Stimulated activated CD8-positive, alpha-beta memory T cell treated with anti-CD3 and anti-CD28 coated beads, Interleukin-15, amount 100 ng/mL, for 24 hours (primary cell): ENCODE results near the gene ZSWIM6.

Source experiments
- DNase-seq: peaks from one replicate; pipeline ENCODE4 v3.0.0-alpha.2; 2020; ENCODE audit warnings: low read depth

The ZSWIM6 gene

DNA sequence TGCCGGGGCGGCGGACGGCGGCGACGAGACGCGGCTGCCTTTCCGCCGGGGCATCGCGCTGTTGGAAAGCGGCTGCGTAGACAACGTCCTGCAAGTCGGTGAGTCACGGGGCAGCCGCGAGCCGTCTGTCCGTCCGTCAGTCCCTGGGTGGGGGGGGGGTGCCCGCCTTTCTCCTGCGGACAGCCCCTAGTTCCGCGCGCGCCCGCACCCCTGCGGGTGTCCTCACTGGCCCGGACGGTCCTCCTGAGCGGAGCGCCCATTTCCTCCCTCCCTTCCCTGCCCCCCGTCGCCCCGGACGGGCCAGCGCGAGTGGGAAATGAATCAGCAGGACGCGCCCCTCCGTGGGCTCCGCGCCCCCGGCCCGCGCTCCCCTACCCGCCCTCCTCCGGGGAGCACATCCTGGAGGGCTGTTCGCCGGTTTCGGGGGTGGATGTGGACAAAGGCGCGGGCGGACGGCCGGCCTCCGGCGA, 828 bp downstream of the ZSWIM6 start:
- no peak for DNase-seq

DNA sequence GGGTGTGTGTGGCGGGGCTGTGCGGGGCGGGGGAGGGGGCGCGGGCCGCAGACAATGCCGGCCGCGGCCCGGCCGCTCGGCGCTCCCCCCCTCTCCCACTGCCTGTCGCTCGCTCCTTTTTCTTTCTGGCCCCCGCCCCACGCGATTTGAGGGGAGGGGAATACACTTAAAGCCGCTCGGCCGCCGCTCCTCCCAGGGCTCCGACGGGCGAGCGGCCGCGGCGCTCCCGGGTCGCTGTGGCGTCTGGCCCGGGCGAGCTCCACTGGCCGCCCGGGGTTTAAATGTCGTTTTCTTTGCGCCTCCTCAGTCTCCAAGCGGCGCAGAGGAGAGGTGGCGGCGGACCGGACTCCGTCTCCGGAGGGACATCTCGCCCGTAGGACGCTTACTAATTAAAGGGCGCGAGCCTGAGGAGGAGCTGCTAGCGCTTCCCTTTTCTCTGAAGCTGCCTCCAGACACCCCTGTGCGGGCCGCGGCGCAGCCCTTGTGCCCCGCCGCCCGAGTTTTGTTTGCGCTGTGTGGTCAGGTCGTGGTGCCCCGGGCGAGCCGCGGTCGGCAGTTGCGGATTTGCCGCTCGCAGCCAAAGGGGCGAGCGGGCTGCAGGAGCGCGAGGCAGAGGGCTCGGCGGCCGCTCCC, 1.4 kb downstream of the ZSWIM6 start:
- DNase-seq, result no peak

DNA sequence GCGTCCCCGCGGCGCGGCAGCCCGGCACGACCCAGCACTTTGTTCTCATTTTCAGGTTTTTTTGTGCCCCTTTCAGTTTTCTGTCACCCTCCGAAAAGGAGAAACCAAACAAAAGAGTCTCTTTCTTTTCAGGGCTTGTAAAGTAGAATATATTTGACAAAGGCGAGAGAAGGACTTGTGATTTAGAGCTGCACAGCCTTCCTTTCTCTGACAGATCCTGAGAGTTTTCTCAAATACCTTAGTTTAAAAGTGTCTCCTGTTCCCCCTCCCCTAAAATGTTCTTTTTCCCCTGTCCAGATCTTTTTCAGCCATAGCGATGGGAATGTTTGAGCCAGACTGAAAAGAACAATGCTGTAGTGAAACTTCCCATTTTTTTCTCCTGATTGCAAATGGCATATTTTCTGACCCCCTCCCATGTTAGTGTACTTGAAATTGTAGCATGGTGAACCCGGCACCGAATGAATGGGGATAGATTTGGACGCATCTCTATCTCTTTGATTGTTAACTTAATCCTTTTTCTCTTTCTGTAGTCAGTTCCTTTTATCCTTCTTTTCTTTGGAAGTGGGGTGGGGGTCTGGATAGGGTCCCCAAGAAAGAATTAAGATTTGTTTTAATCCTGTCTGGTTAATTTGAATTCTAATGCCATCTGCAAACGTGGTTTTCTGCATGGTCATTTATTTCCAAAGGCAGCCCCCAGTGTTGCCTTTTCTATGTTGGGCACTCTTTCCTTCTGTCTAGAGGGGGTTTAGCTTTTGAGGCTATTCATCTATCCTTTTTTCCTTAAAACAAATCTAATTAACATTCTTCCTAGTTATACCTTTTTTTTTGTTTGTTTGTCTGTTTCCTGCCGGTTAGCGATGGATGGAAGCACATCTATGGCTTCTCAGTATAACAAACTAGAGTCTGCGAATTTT, 2.2 kb downstream of the ZSWIM6 start:
- DNase-seq, result no peak

DNA sequence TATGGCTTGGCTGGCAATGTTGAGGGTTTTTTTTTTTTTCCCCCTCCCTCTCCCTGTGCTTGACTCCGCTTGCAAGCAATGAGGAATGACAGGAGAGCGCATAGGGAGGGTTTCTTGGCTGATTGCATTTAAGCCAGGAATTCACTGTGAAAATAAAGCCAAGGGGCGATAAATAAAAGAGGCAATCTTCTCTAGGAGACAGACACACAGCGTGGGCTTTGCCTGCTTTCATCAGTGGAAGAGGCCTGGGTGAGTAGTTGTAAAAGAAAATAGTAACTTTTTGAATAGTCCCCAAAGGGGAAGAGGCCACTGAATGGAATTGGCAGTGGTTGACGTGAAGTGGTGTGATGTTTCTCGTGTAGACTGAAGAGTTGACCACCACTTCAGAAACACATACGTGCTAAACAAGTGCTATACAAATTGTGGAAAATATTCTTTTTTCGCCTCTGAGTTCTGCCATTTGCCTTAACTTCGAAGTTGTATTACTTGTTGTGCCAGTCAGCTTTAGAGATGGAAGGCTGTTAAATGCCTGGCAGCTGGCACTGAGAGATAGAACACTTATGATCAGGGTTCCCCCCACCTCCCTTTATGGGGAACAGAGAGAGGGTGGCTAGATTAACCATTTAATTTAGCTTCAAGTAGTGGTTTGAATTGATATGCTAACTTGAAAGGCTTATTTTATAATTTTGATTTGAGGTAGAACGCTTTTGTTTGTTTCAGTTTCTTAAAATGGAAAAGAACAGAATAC, 3.0 kb downstream of the ZSWIM6 start:
- no peak for DNase-seq

DNA sequence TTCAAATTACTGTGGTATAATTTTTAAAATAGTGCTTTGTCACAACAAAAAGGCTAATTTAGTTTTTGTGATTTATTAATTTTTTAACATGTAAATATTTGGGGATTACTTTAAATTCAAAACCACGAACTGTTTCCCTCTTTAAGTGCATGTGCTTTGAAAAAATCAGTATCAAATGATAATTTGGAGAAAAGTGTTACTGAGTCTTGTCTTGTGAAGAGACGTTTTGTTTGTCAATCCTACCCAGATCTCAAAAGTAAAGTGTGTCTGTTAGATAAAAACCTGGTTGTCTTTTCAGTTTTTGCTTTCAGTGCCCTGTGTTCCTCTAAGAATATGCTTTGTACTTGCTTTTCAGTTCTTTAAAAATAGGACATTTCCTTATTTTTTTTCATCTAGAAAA, 7.7 kb downstream of the ZSWIM6 start:
- DNase-seq, result no peak

DNA sequence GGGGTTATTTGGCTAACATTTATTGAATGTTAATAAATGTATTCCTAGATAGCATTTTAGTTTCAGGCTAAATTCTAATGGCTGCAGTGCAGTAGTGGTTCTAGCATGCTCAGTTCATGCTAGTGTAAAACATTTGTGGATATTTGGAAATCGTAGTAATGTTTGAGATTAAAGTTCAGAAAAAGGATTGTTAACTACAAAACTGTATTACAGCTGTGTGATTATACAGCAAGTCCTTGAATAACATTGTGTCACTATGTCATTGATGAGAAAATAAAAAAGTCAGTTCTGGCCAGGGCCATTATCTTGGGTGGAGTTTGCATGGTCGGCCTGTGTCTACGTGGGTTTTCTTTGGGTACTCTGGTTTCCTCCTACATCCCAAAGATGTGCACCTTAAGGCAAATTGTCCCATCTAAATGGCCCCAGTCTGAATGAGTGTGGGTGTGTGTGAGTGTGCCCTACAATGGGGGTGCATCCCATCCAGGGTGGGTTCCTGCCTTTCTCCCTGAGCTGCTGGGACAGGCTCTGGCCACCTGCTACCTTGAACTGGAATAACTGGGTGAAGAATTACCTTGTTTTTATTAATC, 8.8 kb downstream of the ZSWIM6 start:
- DNase-seq, result no peak

DNA sequence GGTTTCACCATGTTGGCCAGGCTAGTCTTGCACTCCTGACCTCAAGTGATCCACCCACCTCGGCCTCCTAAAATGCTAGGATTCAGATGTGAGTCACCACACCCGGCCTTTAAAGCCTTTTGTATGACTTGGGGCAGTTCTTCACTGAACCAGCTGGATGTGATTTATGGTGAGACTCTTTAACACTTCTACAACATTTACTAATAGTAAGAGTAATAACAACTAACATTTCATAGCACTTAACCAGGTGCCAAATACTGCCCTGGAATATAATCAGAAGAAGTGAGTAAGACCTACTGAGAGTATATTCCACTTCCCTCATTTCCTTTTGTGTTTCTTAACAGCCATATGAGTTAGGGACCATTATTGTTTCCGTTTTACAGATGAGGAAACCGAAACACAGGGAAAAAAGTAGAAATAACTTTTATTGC, 10.0 kb downstream of the ZSWIM6 start:
- no peak for DNase-seq

DNA sequence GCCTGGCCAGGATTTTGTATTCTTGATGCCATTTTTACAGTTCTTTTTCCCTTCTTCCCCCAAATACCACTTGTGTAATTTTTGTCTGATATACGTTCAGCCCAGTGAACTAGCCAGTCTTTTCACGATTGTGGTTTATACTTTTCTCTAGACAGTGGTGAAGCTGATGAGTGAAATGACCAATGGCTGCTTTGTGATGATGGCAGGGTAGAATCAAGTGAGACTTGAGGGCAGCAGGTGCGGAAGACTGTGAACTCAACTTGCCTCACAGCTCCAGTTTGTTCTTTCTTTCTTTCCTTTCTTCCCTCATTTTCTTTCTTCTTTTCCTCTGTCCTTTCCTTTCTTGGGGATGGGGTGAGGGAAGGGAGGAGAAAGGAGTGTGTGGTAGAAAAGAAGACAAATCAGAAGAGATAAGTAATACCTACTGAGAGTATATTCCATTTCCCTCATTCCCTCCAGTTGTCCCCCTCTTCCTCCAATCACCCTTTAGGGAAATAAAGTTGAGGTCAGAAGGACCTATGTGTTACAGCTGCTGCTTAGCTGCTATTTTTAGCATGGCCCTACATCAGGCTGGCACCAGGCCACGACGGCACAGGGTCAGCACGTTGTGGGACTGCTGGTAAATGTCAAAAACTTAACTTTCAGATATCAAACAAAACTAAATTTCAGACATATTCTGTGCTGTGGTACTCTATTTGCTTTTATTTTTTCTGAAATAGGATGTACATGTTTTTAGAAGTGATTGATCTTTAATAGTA, 12.3 kb downstream of the ZSWIM6 start:
- DNase-seq, result no peak

DNA sequence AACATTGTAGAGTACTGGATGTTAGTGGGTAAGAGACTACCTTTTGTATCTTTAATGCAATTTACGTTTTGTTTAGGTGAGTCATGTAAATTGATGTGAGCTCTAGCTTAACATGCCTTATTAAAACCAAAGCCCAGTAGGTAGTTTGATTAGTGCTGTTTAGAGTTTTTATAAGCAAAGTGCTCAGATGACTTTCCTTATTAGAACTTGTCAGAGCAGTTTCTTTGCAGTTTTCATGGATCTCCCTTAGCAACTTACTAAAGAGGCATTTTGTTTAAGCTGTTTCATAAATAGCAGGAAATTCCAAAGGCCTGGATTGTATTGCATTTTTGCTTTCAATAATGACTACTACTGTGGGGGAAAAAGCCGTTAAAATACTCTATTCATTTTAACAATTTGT, 14.5 kb downstream of the ZSWIM6 start:
- no peak for DNase-seq

DNA sequence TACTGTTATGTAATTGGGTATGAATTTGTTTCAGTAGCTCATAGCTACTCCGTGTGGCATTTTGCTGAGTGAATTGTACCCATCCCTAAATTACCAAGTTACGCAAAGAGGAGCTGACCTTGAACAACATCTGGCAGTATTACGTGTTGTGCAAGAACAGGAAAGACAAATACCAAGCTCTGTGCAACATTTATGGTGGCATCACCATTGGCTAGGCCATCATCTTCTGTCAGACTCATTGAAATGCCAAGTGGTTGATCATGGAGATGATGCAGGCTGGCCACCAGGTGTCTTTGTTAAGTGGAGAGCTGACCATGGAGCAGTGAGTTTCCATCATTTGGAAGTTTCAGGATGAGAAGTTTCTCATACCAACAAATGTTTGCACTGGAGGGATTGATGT, 15.0 kb downstream of the ZSWIM6 start:
- DNase-seq, result no peak

DNA sequence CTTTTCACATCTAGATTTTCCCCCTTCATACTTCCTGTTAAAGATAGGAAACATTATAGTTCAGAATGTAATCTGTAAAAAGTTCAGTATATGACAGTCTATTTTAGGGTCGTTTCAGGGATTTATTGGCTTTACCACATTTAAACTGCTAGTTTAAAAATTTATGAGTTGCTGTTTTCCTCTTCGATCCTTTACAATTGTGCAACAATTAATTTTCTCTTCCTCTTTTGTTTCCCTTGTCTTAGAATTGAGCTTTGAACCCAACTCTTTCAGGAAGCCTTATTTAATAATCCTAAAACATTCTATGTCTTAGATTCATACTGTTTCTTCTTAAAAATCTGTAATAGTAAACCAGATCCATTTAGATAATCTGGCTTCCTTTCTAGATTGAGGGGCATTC, 16.4 kb downstream of the ZSWIM6 start:
- no peak for DNase-seq

DNA sequence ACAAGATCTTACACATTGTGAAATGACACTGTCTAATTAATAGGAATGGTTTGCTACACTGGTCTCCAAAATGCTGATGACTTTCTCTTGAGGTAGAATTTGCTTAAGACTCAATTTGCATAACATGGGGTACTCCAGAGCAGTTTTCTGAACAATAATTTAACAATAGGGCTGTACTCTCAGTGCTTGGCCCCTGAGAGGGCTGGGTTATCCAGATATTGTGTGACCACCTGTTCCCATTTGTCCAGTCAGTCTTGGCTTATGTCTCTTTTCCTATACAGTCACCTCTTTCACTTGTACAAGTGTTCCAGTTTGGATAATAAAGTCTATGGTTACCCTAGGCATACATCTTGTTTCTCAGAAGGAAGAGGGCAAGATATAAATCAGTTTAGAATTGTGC, 17.9 kb downstream of the ZSWIM6 start:
- DNase-seq, result no peak

DNA sequence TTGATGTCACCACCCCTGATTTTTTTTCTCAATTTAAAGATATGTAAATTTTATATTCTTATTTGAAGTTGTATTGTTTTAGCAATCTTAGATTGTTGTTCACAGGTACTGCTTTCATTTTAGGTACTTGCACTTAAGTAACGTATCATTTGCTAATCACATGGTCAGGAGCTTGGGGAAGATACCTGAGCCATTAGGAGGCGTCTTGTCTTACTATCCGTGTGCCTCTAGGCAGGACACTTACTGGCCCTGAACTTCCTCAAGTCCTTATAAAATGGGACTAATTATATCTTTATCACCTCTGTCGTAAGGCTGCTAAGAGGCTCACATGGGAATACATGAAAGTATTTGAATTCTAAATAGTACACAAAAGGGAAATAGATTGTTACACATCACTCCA, 18.5 kb downstream of the ZSWIM6 start:
- no peak for DNase-seq

DNA sequence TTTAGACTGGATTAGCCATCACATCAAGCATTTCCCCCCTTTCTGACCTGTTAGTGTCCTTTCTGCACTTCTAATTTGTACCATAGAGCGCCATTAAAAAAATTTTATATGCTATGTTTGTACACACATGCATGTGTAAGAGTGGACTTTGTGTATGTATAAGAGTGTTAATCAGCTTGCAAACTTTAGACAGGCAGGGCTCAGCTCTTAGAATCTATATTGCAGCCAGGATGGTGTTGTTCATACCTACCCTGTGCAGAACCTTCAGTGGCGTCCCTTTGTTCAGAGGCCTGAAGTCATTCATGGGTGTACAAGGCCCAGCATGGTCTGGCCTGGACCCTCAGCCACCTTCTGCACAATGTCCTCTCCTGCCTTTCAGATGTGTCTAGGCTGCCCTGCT, 19.7 kb downstream of the ZSWIM6 start:
- DNase-seq, result no peak

DNA sequence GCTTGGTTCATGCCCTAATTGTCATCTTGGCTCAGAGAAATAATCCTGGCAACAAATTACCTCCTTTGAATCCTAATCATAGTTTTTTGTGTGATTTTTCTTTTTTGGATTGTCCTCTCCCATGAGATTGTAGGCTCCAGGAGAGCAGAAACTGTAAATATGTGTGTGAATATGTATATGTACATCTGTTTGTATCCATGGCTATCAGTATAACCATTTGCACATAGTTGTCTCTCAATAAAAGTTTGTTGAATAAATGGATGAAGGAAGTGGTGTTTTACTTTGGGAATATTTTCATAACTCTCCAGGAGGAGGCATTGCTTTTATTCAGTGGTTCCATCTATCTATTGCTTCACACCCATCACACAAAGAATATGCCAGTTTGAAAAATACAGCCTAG, 20.1 kb downstream of the ZSWIM6 start:
- DNase-seq, result no peak

DNA sequence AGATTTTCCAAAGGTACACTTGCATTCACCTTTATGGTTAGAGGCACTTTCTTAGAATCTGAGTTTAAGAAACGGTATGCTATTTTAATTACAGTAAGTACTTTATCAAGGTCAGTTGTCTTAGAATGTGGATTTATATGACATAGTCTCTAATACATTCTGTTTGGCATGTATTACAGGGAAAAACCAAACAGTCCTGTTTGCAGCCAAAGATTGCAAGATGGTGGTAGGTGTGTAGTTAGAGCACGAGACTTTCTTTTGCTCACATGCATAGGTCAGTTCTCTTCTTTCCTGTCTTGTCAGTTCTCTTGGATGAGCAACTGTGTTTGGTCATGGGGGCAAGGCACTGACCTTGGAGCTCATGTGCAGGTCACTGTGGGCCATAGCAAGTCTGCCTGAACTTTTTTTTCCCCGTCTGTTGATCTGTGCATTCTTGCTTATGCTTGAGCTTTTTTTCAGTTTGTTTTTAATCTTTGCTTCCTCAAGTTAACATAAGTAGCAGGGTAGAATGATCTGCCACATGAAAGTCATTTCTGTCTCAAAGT, 20.6 kb downstream of the ZSWIM6 start:
- no peak for DNase-seq

DNA sequence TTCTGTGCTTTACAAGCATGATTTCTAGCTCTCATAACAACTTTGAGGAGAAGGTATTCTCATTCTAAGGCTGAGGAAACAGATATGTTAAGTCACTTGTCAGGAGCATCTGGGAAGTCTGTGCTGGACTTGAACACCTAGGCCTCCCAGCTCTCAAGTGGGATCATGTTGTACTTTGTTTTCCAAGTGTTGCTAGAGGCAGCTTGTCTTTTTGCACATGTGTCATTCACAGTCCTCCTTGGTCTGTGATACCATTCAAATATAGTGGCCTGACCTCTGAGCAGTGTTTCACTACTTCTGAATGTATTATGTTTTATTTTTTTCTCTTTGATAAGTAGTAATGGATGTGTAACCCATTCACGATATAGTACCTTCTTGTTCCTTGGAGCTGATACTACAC, 21.2 kb downstream of the ZSWIM6 start:
- DNase-seq, result no peak

DNA sequence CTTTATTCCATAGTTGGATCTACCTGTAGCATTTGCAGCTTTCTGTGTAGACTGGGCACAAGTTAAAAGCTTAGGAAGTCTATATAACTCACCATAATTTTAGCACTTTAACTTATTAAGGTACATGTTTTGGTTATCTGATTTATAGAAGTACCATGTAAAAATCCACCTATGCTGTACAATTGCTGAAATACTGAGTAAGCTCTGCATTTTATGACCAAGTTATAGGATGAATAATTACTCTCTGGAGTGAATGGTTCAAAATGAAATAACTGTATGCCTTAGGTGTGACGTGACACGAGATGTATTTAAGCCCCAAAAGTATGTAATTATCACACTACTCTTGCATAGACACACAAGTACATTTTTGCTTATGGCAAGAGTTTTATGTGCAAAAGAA, 22.1 kb downstream of the ZSWIM6 start:
- no peak for DNase-seq

DNA sequence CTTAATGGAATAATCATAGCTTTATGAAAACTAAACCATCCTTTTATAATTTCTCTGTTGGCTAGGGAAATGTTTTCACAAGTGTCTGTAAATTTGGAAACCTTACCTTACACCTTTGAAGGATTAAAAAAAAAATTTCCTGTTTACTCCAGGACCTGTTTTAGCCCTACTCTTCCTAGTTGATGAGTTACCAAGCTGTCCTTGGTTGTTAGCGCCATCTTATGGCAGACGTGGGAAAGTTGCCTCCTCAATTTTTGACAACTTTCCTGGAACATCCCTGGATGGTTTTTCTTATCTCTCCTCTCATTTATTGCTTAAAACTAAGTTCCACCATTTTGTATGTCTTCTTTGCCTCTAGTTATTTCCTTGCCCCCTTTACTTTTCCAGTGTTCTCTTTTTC, 25.7 kb downstream of the ZSWIM6 start:
- DNase-seq, result no peak

DNA sequence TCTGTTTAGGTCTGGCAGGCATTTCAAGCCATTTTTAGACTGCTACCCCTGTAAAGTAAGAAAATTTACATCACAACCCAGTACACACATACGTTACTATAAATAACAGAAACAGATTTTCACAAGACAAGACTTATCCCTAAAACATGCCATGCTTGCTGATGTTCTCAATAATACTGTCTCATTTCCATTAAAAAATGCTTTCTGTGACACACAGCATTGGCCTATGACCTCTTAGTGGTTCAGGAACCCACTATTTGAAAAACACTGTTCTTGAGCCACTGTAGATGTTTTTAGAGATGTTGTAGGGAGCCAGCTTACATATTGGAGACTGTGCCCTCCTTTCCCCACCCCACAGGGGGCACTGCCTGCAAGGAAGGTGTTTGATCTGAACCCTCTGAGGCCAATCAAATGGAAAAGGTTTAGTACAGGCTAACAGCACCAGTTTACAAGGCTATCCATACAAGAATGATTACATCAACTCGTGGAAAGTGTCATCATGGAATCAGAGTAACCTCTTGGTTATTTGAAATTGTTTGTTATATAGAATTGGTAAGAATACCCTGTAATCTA, 30.8 kb downstream of the ZSWIM6 start:
- DNase-seq, result no peak
